Hematopoietic multipotent progenitor cell treated with erythropoietin and hydrocortisone succinate and interleukin-3 and kit ligand, for 15 days (in vitro differentiated cells): ENCODE measurements around the gene ANKRD10.

Source experiments
- DNase-seq: peaks from one replicate; pipeline ENCODE4 v3.0.0-alpha.2; 2015; ENCODE audit warnings: low spot score

Gene ANKRD10

DNA sequence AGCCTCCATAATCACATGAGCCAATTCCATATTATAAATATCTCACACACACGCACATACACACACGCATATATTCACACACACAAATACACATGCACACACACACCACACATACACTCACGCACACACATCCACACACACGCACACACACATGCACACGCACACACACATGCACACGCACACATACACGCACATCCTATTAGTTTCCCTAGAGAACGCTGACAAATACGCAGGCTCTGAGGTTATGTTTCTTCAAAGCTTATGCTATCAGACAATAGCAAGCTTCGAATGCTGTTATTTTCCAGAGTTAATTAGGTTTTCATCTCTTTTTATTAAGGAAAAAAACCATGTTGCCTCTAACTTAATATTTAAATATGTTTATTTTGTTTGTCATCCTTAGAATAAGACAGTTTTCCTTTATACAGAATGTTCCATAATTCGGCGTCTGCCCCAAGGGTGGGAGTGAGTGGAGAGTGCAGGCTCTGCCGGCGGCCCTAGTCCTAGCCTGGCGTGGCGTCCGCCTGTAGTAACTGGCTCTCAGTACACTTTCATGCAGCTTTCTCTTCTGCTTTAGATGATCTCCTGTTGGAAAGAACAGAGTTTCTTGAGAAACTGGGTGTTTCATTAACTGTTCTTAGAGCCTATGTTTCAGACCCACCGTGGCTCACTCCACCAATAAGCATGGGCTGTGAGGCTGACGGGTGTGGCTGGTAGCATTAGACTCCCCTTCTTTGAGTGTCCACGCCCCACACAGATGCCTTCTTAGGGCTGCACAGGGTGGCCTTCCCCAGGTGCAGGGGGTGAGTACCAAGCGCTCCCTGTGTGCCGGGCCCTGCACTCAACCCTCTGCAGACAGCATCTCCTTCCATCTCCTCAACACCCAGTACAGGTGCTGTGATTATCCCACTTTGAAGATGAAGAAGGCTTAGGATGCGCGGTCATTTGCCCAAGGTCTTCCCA is 30.4 kb upstream of the ANKRD10 start:
- no peak for DNase-seq

DNA sequence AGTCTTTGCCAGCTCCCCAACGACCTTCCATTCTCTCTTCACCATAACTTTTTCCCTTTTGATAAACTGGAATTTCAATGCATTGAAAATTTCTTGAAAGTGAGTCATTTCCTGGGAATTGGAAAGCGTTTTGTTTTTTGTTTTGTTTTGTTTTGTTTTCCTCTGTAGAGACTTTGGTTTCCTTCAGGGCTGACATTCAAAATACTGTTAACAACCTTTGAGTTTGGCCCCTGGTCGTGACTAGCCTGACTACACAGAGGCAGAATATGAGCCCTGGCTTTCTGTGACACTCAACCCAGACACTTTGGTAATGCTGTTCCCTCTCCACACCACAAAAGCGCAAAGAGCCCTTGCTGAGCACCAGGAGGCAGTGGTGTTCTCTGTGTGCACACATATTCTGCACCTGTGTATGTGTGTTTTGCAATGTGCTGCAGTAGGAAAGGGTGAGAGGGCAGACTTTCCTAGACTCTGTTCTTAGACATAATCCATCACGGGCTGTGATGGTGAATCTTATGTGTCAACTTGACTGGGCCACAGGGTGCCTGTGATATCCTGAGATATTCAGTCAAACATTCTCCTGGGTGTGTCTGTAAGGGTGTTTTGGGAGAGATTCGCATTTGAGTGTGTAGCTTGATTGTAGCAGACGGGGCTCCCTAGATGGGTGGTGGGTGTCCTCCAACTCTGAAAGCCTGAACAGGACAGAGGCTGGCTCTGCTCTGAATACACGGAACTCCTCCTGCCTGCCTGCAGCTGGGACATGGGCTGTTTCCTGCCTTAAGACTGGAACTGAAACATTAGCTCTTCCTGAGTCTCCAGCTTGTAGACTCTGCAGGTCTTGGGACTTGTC is 29.5 kb upstream of the ANKRD10 start:
- DNase-seq: no peak

DNA sequence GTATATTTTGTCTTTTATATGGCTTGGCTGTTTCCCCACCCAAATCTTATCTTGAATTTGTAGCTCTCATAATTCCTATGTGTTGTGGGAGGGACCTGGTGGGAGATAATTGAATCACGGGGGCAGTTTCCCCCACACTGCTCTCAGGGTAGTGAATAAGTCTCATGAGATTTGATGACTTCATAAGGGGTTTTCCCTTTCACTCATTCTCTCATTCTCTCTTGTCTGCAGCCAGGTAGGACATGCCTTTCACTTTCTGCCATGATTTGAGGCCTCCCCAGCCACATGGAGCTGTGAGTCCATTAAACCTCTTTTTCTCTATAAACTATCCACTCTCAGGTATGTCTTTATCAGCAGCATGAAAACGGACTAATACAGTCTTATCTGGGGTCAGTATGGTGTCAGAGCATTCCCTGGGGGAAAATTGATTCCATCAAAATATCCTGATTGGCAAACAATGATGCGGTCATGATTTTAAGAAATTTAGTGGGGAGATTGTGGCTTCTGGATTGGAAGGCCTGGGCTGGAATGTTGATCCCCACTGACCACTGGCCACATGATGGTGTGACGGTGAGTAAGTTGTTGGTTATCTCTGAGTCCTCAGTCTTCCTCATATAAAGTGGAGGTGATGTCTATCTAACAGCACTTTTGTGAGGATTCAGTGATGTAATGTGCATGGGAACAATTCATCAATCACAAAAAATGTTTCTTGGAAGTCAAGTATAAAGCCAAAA is 27.5 kb upstream of the ANKRD10 start:
- no peak for DNase-seq

DNA sequence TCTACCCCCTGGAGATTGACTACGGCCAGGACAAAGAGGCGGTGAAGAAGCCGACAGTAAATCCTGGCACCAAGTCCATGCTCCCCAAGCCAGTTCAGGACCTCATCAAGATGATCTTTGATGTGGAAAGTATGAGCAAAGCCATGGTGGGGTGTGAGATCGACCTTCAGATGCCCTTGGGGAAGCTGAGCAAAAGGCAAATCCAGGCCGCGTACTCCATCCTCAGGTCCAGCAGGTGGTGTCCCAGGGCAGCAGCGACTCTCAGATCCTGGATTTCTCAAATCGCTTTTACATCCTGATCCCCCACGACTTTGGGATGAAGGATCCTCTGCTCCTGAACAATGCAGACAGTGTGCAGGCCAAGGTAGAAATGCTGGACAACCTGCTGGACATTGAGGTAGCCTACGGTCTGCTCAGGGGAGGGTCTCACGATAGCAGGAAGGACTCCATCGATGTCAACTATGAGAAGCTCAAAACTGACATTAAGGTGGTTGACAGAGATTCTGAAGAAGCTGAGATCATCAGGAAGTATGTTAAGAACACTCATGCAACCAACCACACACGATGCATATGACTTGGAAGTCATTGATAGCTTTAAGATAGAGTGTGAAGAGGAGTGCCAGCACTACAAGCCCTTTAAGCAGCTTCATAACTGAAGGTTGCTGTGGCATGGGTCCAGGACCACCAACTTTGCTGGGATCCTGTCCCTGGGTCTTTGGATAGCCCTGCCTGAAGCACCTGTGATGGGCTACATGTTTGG is 24.0 kb upstream of the ANKRD10 start:
- DNase-seq: no peak

DNA sequence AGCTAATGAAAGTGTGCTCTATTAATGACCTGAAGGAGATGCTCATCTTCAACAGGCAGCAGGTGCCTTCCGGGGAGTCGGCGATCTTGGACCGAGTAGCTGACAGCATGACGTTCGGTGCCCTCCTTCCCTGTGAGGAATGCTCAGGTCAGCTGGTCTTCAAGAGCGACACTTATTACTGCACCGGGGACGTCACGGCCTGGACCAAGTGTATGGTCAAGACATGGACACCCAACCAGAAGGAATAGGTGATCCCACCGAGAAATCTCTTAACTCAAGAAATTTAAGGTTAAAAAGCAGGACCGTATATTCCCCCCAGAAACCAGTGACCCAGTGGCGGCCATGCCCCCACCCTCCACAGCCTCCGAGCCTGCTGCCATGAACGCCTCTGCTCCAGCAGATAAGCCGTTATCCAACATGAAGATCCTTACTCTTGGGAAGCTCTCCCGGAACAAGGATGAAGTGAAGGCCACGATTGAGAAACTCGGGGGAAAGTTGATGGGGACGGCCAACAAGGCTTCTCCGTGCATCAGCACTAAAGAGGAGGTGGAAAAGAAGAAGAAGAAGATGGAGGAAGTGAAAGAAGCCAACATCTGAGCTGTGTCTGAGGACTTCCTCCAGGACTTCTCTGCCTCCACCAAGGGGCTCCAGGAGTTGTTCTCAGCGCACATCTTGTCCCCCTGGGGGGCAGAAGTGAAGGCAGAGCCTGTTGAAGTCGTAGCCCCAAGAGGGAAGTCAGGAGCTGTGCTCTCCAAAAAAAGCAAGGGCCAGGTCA is 22.8 kb upstream of the ANKRD10 start:
- DNase-seq: no peak

DNA sequence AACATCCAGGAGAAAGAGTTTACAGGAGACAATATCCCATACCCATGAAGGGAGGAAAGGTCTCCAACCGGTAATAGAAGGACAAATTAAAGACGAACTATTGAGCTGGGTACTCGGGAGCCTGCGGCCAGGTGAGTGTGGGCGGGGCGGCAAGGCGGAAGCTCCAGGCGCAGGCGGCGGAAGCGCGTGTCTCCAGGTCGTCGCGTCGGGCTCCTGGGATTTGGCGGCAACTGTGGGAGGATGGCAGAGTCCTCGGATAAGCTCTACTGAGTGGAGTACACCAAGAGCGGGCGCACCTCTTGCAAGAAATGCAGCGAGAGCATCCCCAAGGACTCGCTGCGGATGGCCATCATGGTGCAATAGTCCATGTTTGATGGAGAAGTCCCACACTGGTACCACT is 21.6 kb upstream of the ANKRD10 start:
- DNase-seq: no peak

DNA sequence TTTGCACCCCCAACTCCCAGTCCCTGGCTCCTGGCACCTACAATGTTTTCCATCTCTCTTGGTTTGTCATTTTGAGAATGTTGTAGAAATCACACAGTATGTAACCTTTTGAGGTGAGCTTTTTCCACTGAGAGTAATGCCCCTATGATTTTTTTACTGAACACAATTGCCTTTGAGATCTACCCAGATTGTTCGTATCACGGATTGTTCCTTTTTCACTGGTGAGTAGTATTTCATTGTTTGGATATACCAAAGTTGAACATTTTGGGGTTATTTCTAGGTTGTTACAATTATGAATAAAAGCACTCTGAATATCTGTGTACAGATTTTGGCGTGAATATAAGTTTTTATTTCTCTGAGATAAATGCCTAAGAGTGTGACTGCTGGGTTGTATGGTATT is 17.7 kb upstream of the ANKRD10 start:
- no peak for DNase-seq

DNA sequence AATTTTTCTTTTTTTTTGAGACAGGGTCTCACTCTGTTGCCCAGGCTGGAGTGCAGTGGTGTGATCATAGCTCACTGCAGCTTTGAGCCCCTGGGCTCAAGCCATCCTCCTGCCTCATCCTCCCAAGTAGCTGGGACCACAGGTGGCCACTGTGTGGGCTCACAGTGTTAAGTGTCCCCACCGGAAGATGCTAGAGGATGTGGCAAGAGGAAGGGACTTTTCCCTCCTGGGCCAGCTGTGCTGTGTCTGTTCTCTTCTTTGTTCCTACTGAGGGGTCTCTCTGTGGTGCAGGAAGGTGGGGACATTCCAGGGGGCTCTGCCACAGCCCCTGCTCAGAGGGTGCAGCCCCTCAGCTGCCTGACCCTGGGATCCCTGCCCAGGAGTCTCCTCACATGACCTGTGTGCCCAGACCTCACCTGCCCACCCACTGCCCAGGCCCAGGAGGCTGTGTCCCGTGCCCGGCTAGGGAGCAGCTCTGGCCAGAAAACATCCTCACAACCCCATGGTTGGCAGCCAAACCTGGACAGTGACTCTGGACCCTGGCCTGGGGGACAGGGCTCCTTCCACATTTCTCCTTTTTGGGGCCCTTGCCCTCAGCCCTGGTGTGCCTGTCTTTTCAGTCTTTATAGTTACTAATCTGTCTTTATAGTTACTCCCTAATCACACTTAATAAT is 14.4 kb upstream of the ANKRD10 start:
- DNase-seq: no peak

DNA sequence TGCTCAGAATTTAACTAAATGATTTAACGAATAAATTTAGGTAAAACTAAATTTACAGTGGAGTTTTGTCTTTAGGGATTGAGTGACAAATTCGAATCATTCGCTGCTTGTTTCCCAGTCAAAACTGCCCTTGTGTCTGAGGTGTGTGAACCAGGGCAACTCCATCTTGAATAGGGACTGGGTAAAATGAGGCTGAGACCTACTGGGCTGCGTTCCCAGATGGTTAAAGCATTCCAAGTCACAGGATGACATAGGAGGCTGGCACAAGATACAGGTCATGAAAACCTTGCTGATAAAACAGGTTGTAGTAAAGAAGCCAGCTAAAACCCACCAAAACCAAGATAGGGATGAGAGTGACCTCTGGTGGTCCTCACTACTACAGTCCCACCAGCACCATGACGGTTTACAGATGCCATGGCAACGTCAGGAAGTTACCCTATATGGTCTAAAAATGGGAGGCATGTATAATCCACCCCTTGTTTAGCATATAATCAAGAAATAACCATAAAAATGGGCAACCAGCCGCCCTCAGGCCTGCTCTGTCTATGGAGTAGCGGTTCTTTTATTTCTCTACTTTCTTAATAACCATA is 10.2 kb upstream of the ANKRD10 start:
- DNase-seq: peak; percentile 13

DNA sequence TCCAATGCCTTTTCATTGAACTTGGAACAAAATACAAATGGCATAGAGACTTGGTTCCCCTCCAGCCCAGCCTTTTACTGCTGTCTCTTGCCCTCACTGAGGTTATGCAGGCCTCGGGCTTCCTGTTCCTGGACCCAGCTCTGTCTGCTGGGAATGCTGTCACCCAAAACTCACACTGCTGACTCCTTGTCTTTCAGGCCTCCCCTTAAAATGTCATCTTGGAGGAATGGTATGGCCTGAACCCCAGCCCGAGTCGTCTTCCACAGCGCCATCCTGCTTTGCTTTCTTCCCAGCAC is 9.7 kb upstream of the ANKRD10 start:
- no peak for DNase-seq

DNA sequence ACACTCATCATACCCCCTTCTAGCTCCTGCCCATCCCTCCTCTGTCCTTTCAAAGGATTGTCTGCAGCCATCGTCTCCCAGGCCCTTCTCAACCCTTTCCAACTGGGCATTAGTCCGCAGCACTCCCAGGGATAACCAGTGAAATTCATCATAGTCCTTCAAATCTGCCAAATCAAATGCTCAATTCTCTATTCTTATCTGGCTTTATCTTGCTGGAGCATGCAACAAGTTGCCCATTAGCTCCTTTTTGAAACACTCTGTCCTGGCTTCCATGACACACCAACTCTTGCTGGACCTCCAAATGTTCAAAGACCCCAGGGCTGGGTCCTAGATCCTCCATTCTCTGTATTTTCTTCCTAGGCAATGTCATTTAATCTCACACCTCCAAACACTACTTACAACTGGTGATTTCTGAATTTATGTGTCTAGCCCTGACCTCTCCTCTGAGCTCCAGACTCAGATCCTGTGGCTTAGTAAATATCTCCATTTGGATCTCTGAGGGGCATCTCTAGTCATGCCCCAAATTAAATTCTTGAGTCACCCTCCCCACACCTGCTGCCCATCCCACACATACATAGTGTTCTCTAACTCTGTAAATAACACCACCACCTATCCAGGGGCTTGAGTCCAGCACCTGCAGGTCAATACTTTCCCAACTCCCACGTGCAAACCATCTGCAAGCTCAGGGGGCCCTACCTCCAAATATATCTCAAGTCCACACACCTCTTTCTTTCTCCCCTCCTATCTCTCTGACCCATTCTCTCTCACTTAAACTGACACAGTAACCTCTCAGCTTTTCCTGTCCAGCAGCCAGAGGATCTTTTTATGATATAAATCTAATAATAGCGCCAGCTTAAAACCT is 9.1 kb upstream of the ANKRD10 start:
- DNase-seq: no peak

DNA sequence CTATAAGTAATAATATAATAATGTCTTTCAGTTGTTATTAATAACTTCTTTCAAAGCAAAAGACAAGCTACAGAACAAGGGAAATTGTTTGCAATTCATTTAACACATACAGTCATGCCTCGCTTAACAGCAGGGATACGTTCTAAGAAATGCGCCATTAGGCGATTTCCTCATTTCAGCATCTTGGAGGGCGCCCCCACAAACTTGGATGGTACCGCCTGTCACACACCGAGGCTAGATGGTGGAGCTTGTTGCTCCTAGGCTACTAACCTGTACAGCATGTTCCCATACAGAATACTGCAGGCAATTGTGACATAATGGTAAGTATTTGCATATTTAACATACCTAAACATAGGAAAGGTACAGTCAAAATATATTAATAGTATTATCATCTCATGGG is 8.2 kb upstream of the ANKRD10 start:
- no peak for DNase-seq

DNA sequence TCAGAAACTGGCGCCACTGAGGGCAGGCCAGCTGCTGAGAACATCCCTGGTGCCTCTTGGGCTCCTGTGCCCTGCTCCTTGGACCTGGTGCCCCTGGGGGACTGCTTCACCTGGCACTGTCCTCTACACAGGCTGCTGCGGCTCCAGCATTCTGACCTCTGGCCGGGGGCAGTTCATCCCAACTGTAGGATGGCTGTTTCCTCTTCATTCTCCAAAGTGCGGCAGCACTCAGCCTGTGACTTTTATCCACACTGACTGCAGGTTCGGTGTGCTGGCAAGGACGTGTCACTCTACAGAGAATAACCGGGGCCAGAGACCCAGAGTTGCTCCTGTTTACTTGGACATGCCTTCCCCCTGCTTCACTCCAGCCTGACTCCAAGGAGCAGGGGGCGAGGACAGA is 7.6 kb upstream of the ANKRD10 start:
- DNase-seq: no peak

DNA sequence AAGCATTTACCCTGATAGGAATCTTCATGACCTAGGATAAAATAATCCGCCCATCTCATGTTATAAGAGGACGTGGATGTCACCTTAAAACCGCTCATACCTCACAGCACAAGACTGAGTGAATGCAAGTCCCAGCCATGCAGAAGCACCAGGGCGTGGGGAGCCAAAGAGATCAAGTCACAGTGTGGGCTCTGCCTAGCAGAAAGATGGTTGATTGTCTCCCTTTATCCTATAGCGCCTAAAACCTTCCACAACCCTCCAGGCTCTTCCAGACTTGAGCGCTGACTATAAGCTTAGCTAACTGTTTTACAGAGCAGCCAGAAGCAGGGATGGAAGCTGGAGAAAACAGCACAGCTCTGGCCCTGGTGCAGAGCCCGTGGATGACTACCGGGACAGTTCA is 6.8 kb upstream of the ANKRD10 start:
- no peak for DNase-seq

DNA sequence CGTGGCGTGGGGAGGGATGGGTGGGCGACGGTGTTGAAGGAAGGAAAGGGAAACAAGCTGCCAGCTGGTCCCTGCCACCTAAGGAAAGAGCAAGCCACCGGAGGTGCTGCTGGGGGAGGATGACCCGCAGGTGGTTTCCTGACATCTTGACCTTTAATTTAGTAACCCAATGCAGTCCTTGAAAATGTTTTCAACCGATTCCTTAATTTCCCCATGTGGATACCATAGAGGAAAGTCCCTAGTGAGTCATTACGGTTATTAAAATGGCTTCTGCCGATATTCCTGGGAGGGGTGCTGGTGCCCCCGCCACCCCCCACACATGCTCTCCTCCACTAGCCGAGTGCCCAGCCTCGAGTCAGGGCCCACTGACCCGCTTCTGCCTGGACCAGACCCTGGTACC is 6.3 kb upstream of the ANKRD10 start:
- DNase-seq: no peak

DNA sequence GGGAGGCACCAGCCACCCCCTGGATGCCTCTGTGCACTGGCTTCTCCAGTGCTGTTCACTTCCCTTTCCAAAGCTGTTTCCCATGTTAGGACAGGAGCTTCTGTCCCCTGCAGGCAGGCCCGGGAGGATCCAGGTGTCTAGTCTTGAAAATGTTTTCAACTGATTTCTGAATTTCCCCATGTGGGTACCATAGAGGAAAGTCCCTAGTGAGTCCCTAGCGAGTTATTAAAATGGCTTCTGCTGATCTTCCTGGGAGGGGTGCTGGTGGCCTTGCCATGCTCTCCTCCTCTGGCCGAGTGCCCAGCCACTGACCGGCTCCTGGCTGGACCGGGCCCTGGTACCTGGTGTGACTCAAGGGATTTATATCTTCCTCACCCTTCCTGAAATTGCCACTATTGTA is 5.2 kb upstream of the ANKRD10 start:
- no peak for DNase-seq

DNA sequence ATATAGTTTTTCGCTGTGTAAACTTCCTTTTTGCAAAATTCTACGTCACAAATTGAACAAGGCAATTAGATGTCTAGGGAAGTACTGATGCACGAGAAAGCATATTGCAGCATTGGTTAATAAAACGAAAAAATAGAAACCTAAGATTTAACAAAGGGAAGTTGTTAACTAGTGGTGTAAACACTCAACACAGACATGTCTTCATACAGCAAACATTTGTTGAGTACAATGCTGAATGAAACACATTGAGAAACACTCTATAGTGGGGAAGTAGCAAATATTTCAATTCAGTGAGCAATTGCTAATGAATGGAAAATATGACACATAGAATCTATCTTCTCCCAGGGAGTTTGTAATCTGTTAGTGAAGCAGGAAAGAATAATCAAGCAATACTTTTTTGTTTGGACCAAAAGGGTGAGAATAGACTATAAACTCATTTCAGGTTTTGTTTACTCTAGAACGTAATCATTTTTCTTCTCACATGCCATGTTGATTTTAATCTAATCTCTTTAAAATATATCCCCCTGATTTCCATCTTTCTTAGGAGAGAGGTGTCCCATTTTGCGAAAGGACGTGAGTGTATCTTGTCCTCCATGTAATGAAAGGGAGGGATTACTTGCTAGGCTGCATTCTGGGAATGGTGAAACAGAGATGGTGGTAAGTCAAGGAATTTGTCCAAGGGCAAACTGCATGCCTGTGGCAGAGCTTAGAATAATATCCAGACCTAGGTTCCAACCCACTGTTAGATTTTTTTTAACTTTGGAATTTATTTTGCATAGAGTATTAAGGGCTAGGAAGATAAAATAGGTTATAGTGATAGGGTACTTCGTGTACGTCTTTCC is 1.7 kb upstream of the ANKRD10 start:
- DNase-seq: no peak

DNA sequence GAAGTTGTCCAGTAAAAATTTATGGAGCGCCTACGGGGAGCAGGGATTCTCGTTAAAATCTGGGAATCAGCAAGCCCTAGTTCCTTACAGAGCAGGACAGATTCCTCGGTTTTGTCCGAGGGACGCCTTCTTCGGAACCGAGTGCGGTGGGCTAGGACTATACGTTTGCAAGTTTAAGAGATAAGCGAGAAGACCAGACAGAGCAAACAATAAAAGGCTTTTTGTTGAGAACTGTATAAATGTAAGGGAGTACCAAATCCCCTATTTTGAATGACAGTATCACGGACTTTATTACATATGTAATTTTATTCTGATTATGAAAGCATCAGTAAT is 971 bp upstream of the ANKRD10 start:
- DNase-seq: no peak
